HUDEP-2 (cell line): ENCODE results near the gene NTMT1.
A peak's percentile ranks its signal among the peaks of the same experiment; 100 is the strongest.
"Not testable (repeated sequence)": the region's sequence is repeated elsewhere in the genome, so short reads cannot be mapped to it uniquely, and the experiment has no call there.

Experiments
- DNase-seq, 76 experiments: peaks; one replicate each; lab custom pipeline; 2025; ENCODE audit not compliant: unreplicated experiment in 76 of 76; lab: John Stamatoyannopoulos, UW

Gene NTMT1

GRCh38 chr9:129635099-129636065 lies 9.4 kb downstream of the NTMT1 start:
- DNase-seq = no peak

DNA sequence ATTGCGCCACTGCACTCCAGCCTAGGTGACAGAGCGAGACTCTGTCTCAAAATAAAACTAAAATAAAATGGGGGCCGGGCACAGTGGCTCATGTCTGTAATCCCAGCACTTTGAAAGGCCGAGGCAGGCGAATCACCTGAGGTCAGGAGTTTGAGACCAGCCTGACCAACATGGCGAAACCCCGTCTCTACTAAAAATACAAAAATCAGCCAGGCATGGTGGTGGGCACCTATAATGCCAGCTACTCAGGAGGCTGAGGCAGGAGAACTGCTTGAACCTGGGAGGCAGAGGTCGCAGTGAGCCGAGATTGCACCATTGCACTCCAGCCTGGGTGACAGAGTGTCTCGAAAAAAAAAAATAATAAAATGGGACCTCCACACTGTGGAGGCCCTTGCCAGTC lies 10.4 kb downstream of the NTMT1 start:
- not testable (repeated sequence) for DNase-seq

GRCh38 chr9:129637102-129637501 lies 11.1 kb downstream of the NTMT1 start:
- DNase-seq = no peak

DNA sequence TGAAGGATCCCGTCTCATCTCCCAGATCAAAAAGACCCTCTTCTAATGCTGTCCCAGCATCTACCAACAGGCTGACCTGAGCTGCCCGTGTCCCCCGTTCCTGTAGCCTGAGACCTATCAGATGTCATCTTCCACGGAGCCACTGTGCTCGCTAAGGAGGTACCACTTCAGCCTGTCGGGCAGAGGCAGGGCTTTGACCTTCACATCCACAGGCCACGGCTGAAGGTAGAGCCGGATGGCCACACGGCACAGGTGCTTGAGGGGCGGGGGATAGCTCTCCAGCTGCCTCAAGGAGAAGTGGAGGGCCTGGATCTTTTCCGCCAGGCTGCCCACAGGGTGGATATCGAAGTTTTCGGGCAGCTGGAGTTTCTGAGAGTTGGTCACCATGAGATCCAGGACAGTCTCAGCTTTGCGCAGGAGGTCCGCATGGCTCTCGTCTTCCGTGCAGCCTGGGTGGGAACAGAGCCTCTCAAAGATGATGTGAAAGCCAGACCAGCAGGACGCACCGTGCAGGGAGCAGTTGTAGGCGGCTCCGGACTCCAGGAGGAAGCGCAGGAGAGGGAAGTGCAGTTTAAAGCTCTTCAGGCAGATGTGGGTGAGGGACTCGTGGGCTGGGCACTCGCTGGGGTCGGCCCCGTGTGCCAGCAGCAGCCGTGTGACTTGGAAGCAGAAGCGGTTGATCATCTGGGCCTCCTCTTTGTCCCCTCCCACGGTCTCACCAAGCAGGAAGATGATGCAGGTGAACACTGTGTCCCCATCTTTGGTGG lies 11.9 kb downstream of the NTMT1 start:
- no peak for DNase-seq

- no peak for DNase-seq
These were observed 13.2 kb downstream of the NTMT1 start for GRCh38 chr9:129639034-129639630.

GRCh38 chr9:129639756-129640085 lies 13.8 kb downstream of the NTMT1 start:
- DNase-seq = no peak

DNA sequence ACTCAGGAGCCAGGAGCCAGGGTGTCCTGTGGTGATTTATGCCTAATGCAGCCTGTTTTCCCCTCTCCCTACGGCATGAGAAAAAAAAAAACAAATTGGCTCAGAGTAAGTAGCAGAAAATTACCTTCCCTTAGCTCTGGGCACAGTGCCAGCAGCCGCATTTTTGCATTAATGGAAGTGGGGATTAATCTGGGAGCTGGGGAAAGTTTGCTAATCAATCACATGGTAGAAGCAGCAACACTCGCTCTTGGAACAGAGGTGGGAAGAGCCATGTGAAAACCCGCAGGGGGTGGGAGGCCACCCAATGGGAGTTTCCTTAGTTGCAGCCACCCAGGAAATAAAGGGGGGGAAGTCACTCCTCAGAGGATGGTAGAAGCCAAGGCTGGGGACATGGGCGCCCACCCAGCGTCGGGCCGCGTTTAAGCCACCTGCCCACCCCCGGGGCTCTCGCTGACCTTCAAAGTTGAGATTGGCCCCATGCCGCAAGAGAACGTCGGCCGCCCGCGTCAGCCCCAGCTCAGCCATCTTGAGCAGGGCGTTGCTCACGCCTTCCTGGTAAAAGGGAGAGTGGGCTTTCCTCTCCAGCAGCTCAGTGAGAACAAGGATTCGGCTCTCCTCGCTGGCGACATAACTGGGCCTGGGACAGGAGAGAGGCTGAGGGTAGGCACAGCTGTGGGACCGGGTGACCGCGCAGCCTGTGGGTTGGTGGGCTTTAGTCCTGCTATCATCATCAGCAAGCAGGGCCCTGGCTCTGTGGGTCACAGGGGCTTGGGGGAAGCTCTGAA lies 14.3 kb downstream of the NTMT1 start:
- no peak for DNase-seq

DNA sequence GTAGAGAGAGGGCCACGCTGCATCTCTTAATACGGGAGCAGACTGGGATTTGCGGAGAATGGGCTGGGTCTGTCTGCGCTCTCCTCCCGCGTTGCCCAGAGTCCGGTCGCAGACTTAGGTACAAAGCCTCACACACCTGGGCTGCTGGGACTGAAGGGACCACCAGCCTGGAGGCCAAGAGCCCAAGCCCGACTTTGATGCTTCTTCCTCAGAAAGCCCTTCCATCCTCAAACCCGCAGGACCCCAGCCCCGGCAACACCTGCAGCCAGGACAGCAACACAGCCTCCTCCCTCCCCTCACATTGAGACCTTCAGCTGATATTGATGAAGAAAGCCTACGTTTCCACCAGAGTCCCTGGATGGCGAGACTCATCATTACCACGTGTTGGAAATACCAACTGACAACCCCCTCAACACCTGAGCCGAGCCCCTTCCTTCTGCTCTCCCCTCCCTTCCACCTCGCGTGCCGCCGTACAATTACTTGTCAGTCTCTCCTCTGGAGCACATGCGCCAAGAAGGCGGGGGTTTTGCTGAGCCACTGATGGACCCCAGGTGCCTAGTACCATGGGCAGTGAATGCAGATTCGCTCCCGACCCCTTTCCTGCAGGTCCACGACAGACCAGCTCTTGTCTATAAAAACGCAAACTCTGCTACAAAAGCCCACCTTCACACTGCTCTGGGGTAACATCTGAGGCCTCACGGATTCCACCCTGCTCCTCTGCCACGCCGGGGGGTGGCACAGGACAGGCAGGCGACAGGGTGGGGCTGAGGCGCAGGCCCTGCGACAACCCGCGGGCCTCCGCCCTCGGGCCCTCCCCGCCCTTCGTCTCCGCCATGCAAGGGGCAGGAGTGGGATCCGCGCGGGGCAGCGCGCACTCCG lies 15.1 kb downstream of the NTMT1 start:
- DNase-seq = peak in 34 of 76 experiments; percentile 2 to 48 (median 22)

- peak; percentile 42 to 98 (median 96) for DNase-seq
These were observed 16.0 kb downstream of the NTMT1 start, which contains the start of gene ASB6 for GRCh38 chr9:129641750-129642585. Gene ASB6, minus strand, starts transcription at chr9:129642151. Its CDS starts 152 bp downstream, at chr9:129641999.

- no peak for DNase-seq
These were observed 17.7 kb downstream of the NTMT1 start for GRCh38 chr9:129643706-129644105.

DNA sequence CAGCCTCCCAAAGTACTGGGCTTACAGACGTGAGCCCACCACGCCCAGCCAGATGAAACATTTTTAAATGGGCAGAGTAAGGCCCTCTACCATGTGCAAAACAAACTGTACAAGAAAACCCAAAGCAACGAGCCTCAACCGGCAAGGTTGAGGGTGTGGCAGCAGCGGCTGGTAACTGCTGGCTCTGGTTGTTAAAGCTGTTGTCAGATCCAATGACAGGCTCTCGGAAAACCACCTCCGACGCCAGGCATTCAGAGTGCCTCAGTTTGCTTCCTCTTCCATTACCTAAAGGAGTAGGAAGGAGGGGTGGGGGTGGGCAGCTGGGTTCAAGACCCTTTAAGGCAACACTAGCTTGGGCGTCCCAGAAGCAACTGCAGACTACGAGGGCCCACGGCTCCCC lies 18.4 kb downstream of the NTMT1 start:
- no peak for DNase-seq

GRCh38 chr9:129644902-129645301 lies 18.9 kb downstream of the NTMT1 start:
- DNase-seq = no peak

GRCh38 chr9:129646252-129646651 lies 20.3 kb downstream of the NTMT1 start:
- no peak for DNase-seq

DNA sequence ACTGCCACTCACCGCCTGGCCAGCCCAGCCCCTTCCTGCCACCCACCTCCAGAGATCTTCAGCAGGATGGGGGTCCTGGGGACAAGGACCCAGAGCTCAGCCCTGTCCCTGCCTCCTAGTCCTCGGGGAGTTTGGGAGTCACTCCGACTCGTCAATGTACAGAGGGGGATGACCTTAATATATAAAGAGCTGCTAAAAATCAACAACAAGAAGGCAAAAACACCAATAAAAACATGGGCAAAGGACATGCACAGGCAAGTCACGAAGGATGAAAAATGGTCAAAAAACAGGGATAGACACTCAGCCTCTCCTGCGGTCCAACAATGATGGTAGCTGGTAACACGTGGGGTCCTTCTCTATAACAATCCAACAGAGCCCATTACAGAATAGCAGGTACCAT lies 20.7 kb downstream of the NTMT1 start:
- DNase-seq = no peak

GRCh38 chr9:129647635-129648034 lies 21.7 kb downstream of the NTMT1 start:
- DNase-seq = no peak

DNA sequence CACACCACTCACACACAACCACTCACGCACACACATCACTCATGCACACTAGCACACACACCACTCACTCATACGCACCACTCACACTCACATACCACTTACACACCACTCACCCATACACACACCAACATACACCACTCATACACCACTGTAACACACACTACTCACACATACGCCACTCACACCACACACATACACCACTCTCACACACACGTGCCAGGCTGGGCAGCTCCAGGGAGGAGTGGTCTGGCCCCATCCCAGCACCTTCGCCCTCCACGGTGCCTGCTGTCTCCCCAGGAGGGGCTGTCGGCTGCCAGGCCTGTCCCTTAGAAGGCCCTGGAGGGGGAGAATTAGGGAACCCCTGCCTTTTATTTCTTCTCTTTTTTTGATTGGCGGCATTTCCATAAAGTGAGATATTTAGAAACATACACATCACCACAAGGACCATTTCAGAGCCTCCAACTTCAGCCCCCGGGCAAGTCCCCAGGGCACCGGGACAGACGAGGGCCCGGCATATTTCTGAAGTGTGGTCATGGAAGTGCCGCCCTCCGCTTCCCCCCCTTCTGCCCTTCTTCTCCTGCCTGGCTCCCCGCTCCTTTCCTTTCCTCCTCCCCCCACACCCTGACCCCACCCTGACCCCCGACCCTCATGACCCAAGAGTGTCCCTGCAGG lies 22.3 kb downstream of the NTMT1 start:
- DNase-seq = no peak

GRCh38 chr9:129648764-129649115 lies 22.8 kb downstream of the NTMT1 start:
- DNase-seq = no peak
